Retina (tissue), 1 donor: Measurements from ENCODE around the gene DPM3.

Experiments used
- DNase-seq: peaks from one replicate; pipeline ENCODE4 v3.0.0-alpha.2; 2016

DPM3 gene

DNA sequence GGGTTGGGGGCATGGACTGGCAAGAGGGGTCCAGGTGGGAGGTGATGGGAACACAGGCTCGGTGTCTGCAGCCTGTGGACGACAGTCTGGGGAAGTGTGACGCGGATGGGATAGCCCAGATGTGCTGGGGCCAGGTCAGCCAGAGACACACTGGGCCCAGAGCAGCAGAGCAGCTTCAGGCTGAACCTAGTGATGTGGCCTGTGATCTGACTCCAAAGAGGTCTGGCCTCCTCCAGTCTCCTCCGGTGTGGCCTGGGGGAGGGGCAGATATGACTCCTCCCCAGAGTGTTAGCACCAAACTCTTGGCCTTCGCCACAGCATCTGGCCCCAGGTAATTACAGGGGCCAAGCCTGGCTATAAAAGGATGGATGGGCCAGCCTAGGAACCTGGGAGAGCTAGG, 48.2 kb downstream of the DPM3 start:
- no peak for DNase-seq

DNA sequence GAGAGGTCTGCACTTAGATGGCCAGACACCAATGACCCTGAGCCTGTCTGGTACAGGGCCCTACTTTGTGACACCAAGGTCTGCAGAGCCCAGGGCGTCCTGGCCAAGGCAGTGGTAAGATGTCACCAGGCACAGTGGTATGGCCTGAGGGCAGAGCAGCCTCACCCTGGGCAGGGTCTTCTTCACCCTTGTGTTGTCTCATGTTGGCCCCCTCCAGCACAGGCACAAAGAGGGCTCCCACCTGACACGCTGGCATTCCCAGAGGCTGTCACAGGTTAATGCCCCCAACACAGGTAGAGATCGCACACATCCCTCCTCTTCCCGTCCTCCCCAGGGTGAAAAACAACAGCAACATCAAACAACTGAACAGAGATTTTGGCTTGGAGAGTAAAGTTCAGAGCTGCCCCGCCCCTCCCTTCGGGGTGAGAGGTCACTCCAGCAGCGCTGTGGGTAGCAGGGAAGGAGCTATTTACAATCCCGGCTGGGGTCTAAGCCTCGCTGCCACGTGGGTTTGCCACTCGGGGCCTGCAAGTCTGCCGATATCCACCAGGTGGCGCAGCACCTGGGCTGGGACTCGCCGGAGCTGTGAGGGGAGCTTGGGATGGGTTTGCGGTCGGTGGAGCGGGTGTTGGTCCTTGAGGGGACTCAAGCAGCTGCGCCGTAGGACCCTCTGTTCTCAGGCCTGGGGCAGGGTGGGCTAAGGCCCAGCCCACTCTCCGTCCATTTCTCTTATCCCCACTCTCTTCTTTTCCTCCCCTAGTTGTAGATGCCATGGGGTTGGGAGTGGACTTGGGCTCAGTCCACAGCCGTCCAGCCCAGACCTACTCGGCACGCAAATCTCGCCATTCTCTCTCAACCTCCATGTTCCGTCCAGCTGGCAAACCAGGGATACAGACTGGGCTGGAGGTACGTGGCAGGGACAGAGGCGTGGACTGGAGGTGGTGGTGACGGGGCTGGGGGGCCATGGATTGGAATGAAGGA, 49.0 kb downstream of the DPM3 start:
- DNase-seq = peak; percentile 92
